Osteocyte (in vitro differentiated cells): ENCODE measurements around the gene NSDHL. TPM values are rescaled to one million over a fixed set of nuclear protein-coding genes. Genes with fewer than 3 reads are reported as not detected.

Source experiments
- DNase-seq: peaks from one replicate; pipeline ENCODE4 v3.0.0; 2021; ENCODE audit warnings: mixed read lengths; ENCODE audit not compliant: unreplicated experiment; ENCODE audit errors: extremely low spot score
- H3K27ac Mint-ChIP-seq: one replicate; pipeline ENCODE4 v1.8.0; 2021; ENCODE audit warnings: mild to moderate bottlenecking, mixed read lengths; ENCODE audit not compliant: unreplicated experiment
- H3K27me3 Mint-ChIP-seq: one replicate; pipeline ENCODE4 v1.8.0; 2021; ENCODE audit warnings: mixed read lengths; ENCODE audit not compliant: unreplicated experiment
- H3K36me3 Mint-ChIP-seq: one replicate; pipeline ENCODE4 v1.8.0; 2021; ENCODE audit warnings: mixed read lengths; ENCODE audit not compliant: unreplicated experiment
- H3K4me1 Mint-ChIP-seq: one replicate; pipeline ENCODE4 v1.8.0; 2021; ENCODE audit warnings: mixed read lengths; ENCODE audit not compliant: unreplicated experiment
- H3K4me3 Mint-ChIP-seq: one replicate; pipeline ENCODE4 v1.8.0; 2021; ENCODE audit warnings: mild to moderate bottlenecking, moderate library complexity, mixed read lengths; ENCODE audit not compliant: unreplicated experiment
- H3K9me3 Mint-ChIP-seq: one replicate; pipeline ENCODE4 v1.8.0; 2021; ENCODE audit warnings: mixed read lengths; ENCODE audit not compliant: unreplicated experiment
- CTCF ChIP-seq: fragments of 200-600 bp; sonication (generic); IDR thresholded peaks from 2 replicates; pipeline ENCODE4 v1.5.0; 2021; ENCODE audit warnings: antibody characterized with exemption, mild to moderate bottlenecking, moderate library complexity
- total RNA-seq: library from RNA; stranded (reverse); gene quantifications from 2 replicates; pipeline ENCODE4 v1.2.1, GENCODE V29; 2021

The NSDHL gene
- total RNA-seq, 1 donor from 2014 or later, result 14.1 TPM

GRCh38 chrX:152900937-152901445 is 70.1 kb downstream of the NSDHL start:
- Mint-ChIP-seq H3K9me3 (no peaks in the 10 kb centered on the region), H3K4me1 (peaks cover 15% of the 10 kb centered on the region), H3K27ac (no peak overlapping the region), H3K4me3 (no peak overlapping the region), H3K27me3 (no peaks in the 10 kb centered on the region), H3K36me3 (no peaks in the 10 kb centered on the region)
- DNase-seq, result no peak
- no peak for TF ChIP-seq CTCF

- TF ChIP-seq CTCF, result no peak
- no peak for DNase-seq
- no peaks in the 10 kb centered on the region for H3K9me3 Mint-ChIP-seq
- H3K27me3 Mint-ChIP-seq, result no peaks in the 10 kb centered on the region
- peak overlapping the region; percentile 5 for H3K27ac Mint-ChIP-seq
- H3K36me3 Mint-ChIP-seq, result no peaks in the 10 kb centered on the region
- peaks cover 15% of the 10 kb centered on the region for H3K4me1 Mint-ChIP-seq
- H3K4me3 Mint-ChIP-seq, result no peak overlapping the region
Observed at GRCh38 chrX:152901816-152902501, 71.1 kb downstream of the NSDHL start.

- no peaks in the 10 kb centered on the region for H3K27me3 Mint-ChIP-seq
- no peak for TF ChIP-seq CTCF
- DNase-seq, result no peak
- H3K27ac Mint-ChIP-seq, result no peak overlapping the region
- H3K4me3 Mint-ChIP-seq, result no peak overlapping the region
- H3K36me3 Mint-ChIP-seq, result no peaks in the 10 kb centered on the region
- no peaks in the 10 kb centered on the region for H3K9me3 Mint-ChIP-seq
- H3K4me1 Mint-ChIP-seq, result peaks cover 15% of the 10 kb centered on the region
Observed at GRCh38 chrX:152902502-152902820, 71.6 kb downstream of the NSDHL start.

GRCh38 chrX:152903589-152903988 is 72.7 kb downstream of the NSDHL start:
- H3K4me1 Mint-ChIP-seq, result peaks cover 15% of the 10 kb centered on the region
- H3K27ac Mint-ChIP-seq, result no peak overlapping the region
- no peak for TF ChIP-seq CTCF
- DNase-seq, result no peak
- no peaks in the 10 kb centered on the region for H3K27me3 Mint-ChIP-seq
- H3K4me3 Mint-ChIP-seq, result no peak overlapping the region
- H3K36me3 Mint-ChIP-seq, result no peaks in the 10 kb centered on the region
- H3K9me3 Mint-ChIP-seq, result no peaks in the 10 kb centered on the region

GRCh38 chrX:152904151-152905080 is 73.6 kb downstream of the NSDHL start:
- H3K4me3 Mint-ChIP-seq, result no peak overlapping the region
- no peaks in the 10 kb centered on the region for H3K36me3 Mint-ChIP-seq
- H3K4me1 Mint-ChIP-seq, result peaks cover 15% of the 10 kb centered on the region
- peak; percentile 68 for TF ChIP-seq CTCF
- no peak for DNase-seq
- no peak overlapping the region for H3K27ac Mint-ChIP-seq
- H3K9me3 Mint-ChIP-seq, result no peaks in the 10 kb centered on the region
- H3K27me3 Mint-ChIP-seq, result no peaks in the 10 kb centered on the region
